GM18502 (cell line): ENCODE measurements around the gene XRCC4.

ENCODE experiments used
- ATAC-seq: cut with Tn5 transposase; IDR thresholded peaks from one replicate; pipeline ENCODE4 v1.9.1; 2021; ENCODE audit warnings: mild to moderate bottlenecking; ENCODE audit not compliant: unreplicated experiment, poor library complexity

The XRCC4 gene

DNA sequence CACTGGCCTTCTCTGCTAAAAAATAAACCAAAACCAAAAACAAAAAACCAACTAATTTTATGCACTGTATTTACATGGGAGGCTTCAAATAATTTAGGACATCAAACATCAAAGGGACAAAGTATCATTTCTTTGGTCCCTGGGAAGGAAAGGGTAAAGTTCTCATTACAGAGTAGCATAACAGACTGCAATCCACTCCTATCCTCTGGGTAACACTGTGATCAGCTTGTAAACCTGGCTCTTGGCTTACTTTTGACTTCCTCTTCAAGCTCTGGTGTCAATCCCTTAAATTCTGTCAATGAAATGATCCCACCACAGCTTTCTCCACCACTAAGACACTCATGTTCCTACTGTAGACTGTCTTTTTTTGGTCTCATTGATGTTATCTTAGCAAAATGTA, 324.4 kb downstream of the XRCC4 start:
- ATAC-seq: no peak
